WERI-Rb-1 (cell line): ENCODE data around the gene ZNF3.
A peak's percentile ranks its signal among the peaks of the same experiment; 100 is the strongest.

Source experiments
- DNase-seq: peaks from one replicate; pipeline ENCODE4 v3.0.0-alpha.2; 2020
- H3K27ac ChIP-seq: fragments of 250-450 bp; sonication (Bioruptor Pico); 2 replicates; pipeline ENCODE4 v1.5.1; 2020; ENCODE audit warnings: mild to moderate bottlenecking, moderate library complexity
- H3K27me3 ChIP-seq: fragments of 250-450 bp; sonication (Bioruptor Pico); 2 replicates; pipeline ENCODE4 v1.5.1; 2021; ENCODE audit warnings: mild to moderate bottlenecking, low read depth, moderate library complexity; ENCODE audit not compliant: insufficient read depth, severe bottlenecking
- H3K36me3 ChIP-seq: fragments of 250-450 bp; sonication (Bioruptor Pico); 2 replicates; pipeline ENCODE4 v1.5.1; 2020; ENCODE audit warnings: mild to moderate bottlenecking, moderate library complexity
- H3K4me3 ChIP-seq: 2 replicates; pipeline ENCODE4 v1.5.1; 2011; ENCODE audit warnings: low read depth, mild to moderate bottlenecking, control low read depth, low read length
- H3K9me3 ChIP-seq: fragments of 250-450 bp; sonication (Bioruptor Pico); 2 replicates; pipeline ENCODE4 v1.5.1; 2021; ENCODE audit warnings: mild to moderate bottlenecking, moderate library complexity; ENCODE audit not compliant: severe bottlenecking
- TF ChIP-seq, protein P1 (sequence below): IDR thresholded peaks from 2 replicates; pipeline ENCODE4 v1.5.1; 2011; ENCODE audit warnings: low read depth, mild to moderate bottlenecking, control low read depth, inconsistent platforms, low read length

The ZNF3 gene

GRCh38 chr7:100066953-100067352 lies 14.6 kb downstream of the ZNF3 start:
- Histone ChIP-seq H3K36me3 (peaks cover 70% of the 10 kb centered on the region), H3K4me3 (no peak overlapping the region), H3K27me3 (no peaks in the 10 kb centered on the region), H3K27ac (no peak overlapping the region), H3K9me3 (peaks cover 18% of the 10 kb centered on the region)
- DNase-seq: no peak
- TF ChIP-seq, protein P1, sequence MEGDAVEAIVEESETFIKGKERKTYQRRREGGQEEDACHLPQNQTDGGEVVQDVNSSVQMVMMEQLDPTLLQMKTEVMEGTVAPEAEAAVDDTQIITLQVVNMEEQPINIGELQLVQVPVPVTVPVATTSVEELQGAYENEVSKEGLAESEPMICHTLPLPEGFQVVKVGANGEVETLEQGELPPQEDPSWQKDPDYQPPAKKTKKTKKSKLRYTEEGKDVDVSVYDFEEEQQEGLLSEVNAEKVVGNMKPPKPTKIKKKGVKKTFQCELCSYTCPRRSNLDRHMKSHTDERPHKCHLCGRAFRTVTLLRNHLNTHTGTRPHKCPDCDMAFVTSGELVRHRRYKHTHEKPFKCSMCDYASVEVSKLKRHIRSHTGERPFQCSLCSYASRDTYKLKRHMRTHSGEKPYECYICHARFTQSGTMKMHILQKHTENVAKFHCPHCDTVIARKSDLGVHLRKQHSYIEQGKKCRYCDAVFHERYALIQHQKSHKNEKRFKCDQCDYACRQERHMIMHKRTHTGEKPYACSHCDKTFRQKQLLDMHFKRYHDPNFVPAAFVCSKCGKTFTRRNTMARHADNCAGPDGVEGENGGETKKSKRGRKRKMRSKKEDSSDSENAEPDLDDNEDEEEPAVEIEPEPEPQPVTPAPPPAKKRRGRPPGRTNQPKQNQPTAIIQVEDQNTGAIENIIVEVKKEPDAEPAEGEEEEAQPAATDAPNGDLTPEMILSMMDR: no peak

DNA sequence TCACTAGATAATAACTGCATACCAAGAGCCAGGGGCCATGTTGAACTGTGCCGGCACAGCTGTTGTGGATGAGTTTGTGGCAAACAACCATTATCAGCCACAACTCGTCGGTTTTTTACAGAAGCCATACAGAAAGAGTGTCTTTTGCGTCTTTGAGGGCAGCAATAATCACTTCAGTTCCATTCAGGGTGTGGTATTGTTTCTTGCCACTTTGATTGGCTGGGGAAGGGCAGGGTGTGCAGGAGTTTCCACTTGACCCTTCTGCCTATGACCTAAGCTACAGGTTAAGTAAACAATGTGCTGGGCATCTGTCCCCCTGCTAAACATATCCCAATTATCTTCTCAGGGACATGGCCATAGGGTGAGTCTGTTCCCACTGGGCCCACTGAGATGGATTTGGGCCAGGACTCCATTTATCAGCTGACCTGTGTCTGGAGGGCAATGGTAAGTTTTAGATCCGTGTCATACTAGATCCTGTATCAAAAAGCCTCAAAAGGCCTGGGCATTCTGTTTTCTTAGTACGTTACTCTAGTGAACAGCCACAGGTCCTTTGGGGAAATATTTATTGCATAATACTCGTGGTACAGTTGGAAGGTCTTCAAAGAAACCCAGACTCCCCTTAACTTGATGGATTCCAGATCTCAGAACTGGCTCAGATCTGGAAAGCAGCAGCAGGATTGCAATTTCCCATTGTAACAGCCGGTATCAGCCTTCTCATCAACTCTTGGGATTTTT lies 15.9 kb downstream of the ZNF3 start:
- no peak overlapping the region for H3K4me3 ChIP-seq
- no peak overlapping the region for H3K27ac ChIP-seq
- TF ChIP-seq, protein P1: no peak
- H3K36me3 ChIP-seq: peaks cover 67% of the 10 kb centered on the region
- H3K27me3 ChIP-seq: no peaks in the 10 kb centered on the region
- peaks cover 5% of the 10 kb centered on the region for H3K9me3 ChIP-seq
- no peak for DNase-seq

- peaks cover 63% of the 10 kb centered on the region for H3K36me3 ChIP-seq
- no peak overlapping the region for H3K4me3 ChIP-seq
- TF ChIP-seq, protein P1: no peak
Observed at GRCh38 chr7:100064162-100064561, 17.4 kb downstream of the ZNF3 start.

GRCh38 chr7:100063376-100063775 lies 18.1 kb downstream of the ZNF3 start:
- no peak overlapping the region for H3K27ac ChIP-seq
- H3K27me3 ChIP-seq: no peaks in the 10 kb centered on the region
- H3K36me3 ChIP-seq: peaks cover 61% of the 10 kb centered on the region
- no peak for DNase-seq
- no peak overlapping the region for H3K4me3 ChIP-seq
- H3K9me3 ChIP-seq: no peaks in the 10 kb centered on the region
- TF ChIP-seq, protein P1: no peak

More at GRCh38 chr7:100064162-100064561, 17.4 kb downstream of the ZNF3 start:
- H3K27ac ChIP-seq: peak overlapping the region; percentile 29; the same call in 1 of the 2 replicates
- no peaks in the 10 kb centered on the region for H3K27me3 ChIP-seq
- no peaks in the 10 kb centered on the region for H3K9me3 ChIP-seq
- DNase-seq: no peak

DNA sequence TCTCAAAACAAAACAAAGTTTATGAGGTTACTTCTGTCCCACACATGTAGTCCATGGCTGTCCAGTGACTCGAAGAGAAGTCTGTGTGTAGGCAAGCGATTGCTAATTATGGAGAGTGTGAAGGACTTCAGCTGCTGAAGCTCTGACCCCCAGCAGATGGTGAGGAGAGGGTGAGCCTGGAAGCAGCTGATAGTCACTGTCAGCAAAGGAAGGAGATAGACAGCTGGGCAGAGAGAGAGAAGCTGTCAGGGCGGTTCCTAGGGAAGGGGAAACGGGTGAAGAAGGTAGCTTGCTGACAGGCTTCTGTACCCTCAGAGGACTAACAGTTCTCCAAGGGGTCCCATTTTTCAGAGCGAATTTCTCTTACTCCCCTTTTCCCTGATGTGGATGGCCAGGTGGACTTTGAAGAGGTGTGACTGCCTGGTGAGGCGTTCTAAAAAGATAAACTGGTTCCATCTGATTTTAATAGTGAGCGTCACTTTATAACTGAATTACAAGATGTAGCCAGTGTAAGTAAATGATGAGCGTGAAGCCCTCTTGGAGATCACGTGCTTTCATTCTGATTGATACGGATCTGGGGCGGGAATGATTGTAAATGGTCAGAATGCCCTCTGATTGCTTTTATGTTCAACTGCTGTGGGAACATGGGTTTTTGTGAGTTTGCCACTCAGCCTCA lies 19.9 kb downstream of the ZNF3 start:
- no peaks in the 10 kb centered on the region for H3K9me3 ChIP-seq
- H3K27me3 ChIP-seq: no peaks in the 10 kb centered on the region
- H3K27ac ChIP-seq: no peak overlapping the region
- no peak overlapping the region for H3K4me3 ChIP-seq
- no peak for DNase-seq
- peaks cover 64% of the 10 kb centered on the region for H3K36me3 ChIP-seq
- TF ChIP-seq, protein P1: no peak
